ENCODE data around the gene SYT15. TPM values are rescaled to one million over a fixed set of nuclear protein-coding genes. Genes with fewer than 3 reads are reported as not detected.
"Not testable (repeated sequence)": the region's sequence is repeated elsewhere in the genome, so short reads cannot be mapped to it uniquely, and the experiment has no call there.

Gene SYT15
- total RNA-seq (2021) = 0.59 and 0.81 TPM in 2 replicates
- long read RNA-seq = 0 reads

GRCh38 chr10:46578474-46579178 lies at the start of gene SYT15:
Gene SYT15 (plus strand): TSS chr10:46579128. CDS start chr10:46579169, 41 bp downstream.
- not testable (repeated sequence) for H2AFZ ChIP-seq (ENCODE audit: low read length); H3K4me1 Mint-ChIP-seq; H3K56ac ChIP-seq (ENCODE audit: insufficient read length, low read depth, low read length); H3T11ph ChIP-seq (ENCODE audit: low read length); H2BK12ac ChIP-seq (ENCODE audit: insufficient read length, low read depth, low read length); DNase-seq; H3K4me1 ChIP-seq (ENCODE audit: insufficient read depth, low read length); H3K14ac ChIP-seq (ENCODE audit: insufficient read depth, low read length); H3K4me3 Mint-ChIP-seq; H3K9me3 ChIP-seq (ENCODE audit: control insufficient read depth, low read depth, low read length); H3K27me3 ChIP-seq (ENCODE audit: insufficient read depth, low read length); H4K91ac ChIP-seq (ENCODE audit: insufficient read length, low read depth, low read length); H2BK15ac ChIP-seq (ENCODE audit: low read depth, low read length); H4K5ac ChIP-seq (ENCODE audit: insufficient read length, low read depth, low read length); H3K27me3 Mint-ChIP-seq (ENCODE audit: low read depth); H2AK5ac ChIP-seq (ENCODE audit: insufficient read length, low read length); H3K23me2 ChIP-seq (ENCODE audit: insufficient read length, low read depth, low read length, poor library complexity, severe bottlenecking); H3K79me1 ChIP-seq (ENCODE audit: insufficient read depth, low read depth, low read length, poor library complexity, severe bottlenecking); H3K9ac ChIP-seq (ENCODE audit: extremely low read depth, insufficient read length, low read length); H3K9me3 Mint-ChIP-seq; H3K4ac ChIP-seq (ENCODE audit: low read depth, low read length); H2BK120ac ChIP-seq (ENCODE audit: low read depth, low read length, poor library complexity, severe bottlenecking); H2BK20ac ChIP-seq (ENCODE audit: low read depth, low read length, poor library complexity, severe bottlenecking); H4K20me1 ChIP-seq (ENCODE audit: control insufficient read depth, insufficient read depth, insufficient read length); H3K18ac ChIP-seq (ENCODE audit: insufficient read length, low read depth, low read length); H2BK5ac ChIP-seq (ENCODE audit: insufficient read length, low read length); H3K27ac Mint-ChIP-seq; H3K27ac ChIP-seq (ENCODE audit: insufficient read length, low read depth, low read length); H3K36me3 Mint-ChIP-seq (ENCODE audit: insufficient read depth in 1 of 3, low read depth in 3 of 3); H3K23ac ChIP-seq (ENCODE audit: insufficient read length, low read depth, low read length); H3K4me2 ChIP-seq (ENCODE audit: insufficient read depth, insufficient read length, low read length); H4K8ac ChIP-seq (replicated peaks; ENCODE audit: insufficient read length, low read depth, low read length); H3K79me2 ChIP-seq (ENCODE audit: insufficient read depth, low read length)
- WGBS (ENCODE audit: extremely low coverage, insufficient read length, low lambda C conversion rate) = no CpG with 5 or more reads among the region's 68 CpGs

- not testable (repeated sequence) for H3K4me2 ChIP-seq (ENCODE audit: insufficient read depth, insufficient read length, low read length); H4K5ac ChIP-seq (ENCODE audit: insufficient read length, low read depth, low read length); H3K4me1 Mint-ChIP-seq; H3K4ac ChIP-seq (ENCODE audit: low read depth, low read length); H3K4me3 Mint-ChIP-seq; H3K27ac ChIP-seq (ENCODE audit: insufficient read length, low read depth, low read length); H3K27ac Mint-ChIP-seq; H3K4me1 ChIP-seq (ENCODE audit: insufficient read depth, low read length); H4K8ac ChIP-seq (replicated peaks; ENCODE audit: insufficient read length, low read depth, low read length); H3K14ac ChIP-seq (ENCODE audit: insufficient read depth, low read length); H3K23me2 ChIP-seq (ENCODE audit: insufficient read length, low read depth, low read length, poor library complexity, severe bottlenecking); H2BK20ac ChIP-seq (ENCODE audit: low read depth, low read length, poor library complexity, severe bottlenecking); H3K79me2 ChIP-seq (ENCODE audit: insufficient read depth, low read length); H3K9me3 Mint-ChIP-seq; H4K20me1 ChIP-seq (ENCODE audit: control insufficient read depth, insufficient read depth, insufficient read length); DNase-seq; H4K91ac ChIP-seq (ENCODE audit: insufficient read length, low read depth, low read length); H2BK120ac ChIP-seq (ENCODE audit: low read depth, low read length, poor library complexity, severe bottlenecking); H3K18ac ChIP-seq (ENCODE audit: insufficient read length, low read depth, low read length); H3K23ac ChIP-seq (ENCODE audit: insufficient read length, low read depth, low read length); H2BK12ac ChIP-seq (ENCODE audit: insufficient read length, low read depth, low read length); H3K9me3 ChIP-seq (ENCODE audit: control insufficient read depth, low read depth, low read length); H2AK5ac ChIP-seq (ENCODE audit: insufficient read length, low read length); H2BK15ac ChIP-seq (ENCODE audit: low read depth, low read length); H2AFZ ChIP-seq (ENCODE audit: low read length); H3K27me3 Mint-ChIP-seq (ENCODE audit: low read depth); H3K56ac ChIP-seq (ENCODE audit: insufficient read length, low read depth, low read length); H3K79me1 ChIP-seq (ENCODE audit: insufficient read depth, low read depth, low read length, poor library complexity, severe bottlenecking); H2BK5ac ChIP-seq (ENCODE audit: insufficient read length, low read length); H3T11ph ChIP-seq (ENCODE audit: low read length); H3K36me3 Mint-ChIP-seq (ENCODE audit: insufficient read depth in 1 of 3, low read depth in 3 of 3); H3K27me3 ChIP-seq (ENCODE audit: insufficient read depth, low read length); H3K9ac ChIP-seq (ENCODE audit: extremely low read depth, insufficient read length, low read length)
- WGBS (ENCODE audit: extremely low coverage, insufficient read length, low lambda C conversion rate) = no CpG with 5 or more reads among the region's 7 CpGs
Observed at GRCh38 chr10:46529742-46530141, 49.2 kb upstream of the SYT15 start.
